ENCODE measurements around the gene COLQ.

DNA sequence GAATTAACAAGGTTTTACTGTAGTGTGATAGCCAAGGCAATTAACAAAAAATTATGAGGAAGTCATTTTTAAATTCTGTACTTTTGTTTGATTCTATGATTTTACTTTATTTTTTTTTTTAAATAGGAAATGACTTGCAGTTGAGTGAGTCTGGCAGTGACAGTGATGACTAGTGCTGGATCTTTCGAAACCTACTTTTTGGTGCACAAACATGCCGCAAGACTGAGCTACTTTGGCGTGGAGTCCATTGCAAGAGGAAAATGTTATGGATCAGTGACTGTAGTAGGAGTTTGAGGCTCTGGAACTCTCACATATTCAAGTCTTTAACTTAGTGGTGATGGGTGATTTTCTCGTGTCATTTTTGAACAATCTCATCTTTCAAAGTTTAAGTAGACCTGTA is 82.5 kb downstream of the COLQ start:
- TF ChIP-seq, protein P1, sequence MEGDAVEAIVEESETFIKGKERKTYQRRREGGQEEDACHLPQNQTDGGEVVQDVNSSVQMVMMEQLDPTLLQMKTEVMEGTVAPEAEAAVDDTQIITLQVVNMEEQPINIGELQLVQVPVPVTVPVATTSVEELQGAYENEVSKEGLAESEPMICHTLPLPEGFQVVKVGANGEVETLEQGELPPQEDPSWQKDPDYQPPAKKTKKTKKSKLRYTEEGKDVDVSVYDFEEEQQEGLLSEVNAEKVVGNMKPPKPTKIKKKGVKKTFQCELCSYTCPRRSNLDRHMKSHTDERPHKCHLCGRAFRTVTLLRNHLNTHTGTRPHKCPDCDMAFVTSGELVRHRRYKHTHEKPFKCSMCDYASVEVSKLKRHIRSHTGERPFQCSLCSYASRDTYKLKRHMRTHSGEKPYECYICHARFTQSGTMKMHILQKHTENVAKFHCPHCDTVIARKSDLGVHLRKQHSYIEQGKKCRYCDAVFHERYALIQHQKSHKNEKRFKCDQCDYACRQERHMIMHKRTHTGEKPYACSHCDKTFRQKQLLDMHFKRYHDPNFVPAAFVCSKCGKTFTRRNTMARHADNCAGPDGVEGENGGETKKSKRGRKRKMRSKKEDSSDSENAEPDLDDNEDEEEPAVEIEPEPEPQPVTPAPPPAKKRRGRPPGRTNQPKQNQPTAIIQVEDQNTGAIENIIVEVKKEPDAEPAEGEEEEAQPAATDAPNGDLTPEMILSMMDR (IDR thresholded peaks at IDR 0.05) = no peak
- TF ChIP-seq POLR2A (IDR thresholded peaks at IDR 0.05) = no peak
